Osteoblast (primary cell): ENCODE results near the gene NDUFS8. TPM values are rescaled to one million over a fixed set of nuclear protein-coding genes. Genes with fewer than 3 reads are reported as not detected.

Source experiments
- DNase-seq: peaks from one replicate; pipeline ENCODE4 v3.0.0; 2011; ENCODE audit warnings: low spot score, mixed read lengths; ENCODE audit not compliant: insufficient read length; ENCODE audit errors: missing footprints
- H2AFZ ChIP-seq: 2 replicates; pipeline ENCODE4 v1.6.0; 2011; ENCODE audit warnings: mild to moderate bottlenecking, low read length
- H3K27ac ChIP-seq: 2 replicates; pipeline ENCODE4 v1.5.1; 2011; ENCODE audit warnings: mild to moderate bottlenecking, low read depth, low read length, moderate library complexity
- H3K27me3 ChIP-seq: 2 replicates; pipeline ENCODE4 v1.6.0; 2012; ENCODE audit warnings: mild to moderate bottlenecking, control low read depth, inconsistent platforms, low read length, moderate library complexity; ENCODE audit not compliant: insufficient read depth
- H3K36me3 ChIP-seq: 2 replicates; pipeline ENCODE4 v1.5.1; 2011; ENCODE audit warnings: mild to moderate bottlenecking, low read length, control low read depth, moderate library complexity; ENCODE audit not compliant: insufficient read depth
- H3K4me1 ChIP-seq: 2 replicates; pipeline ENCODE4 v1.5.1; 2011; ENCODE audit warnings: mild to moderate bottlenecking, low read length, control low read depth, moderate library complexity; ENCODE audit not compliant: insufficient read depth
- H3K4me2 ChIP-seq: 2 replicates; pipeline ENCODE4 v1.6.0; 2011; ENCODE audit warnings: mild to moderate bottlenecking, low read length; ENCODE audit not compliant: insufficient read depth
- H3K4me3 ChIP-seq: fragments of 200-600 bp; sonication (generic); 3 replicates; pipeline ENCODE4 v1.5.1; 2012; ENCODE audit warnings: mild to moderate bottlenecking, low read length, inconsistent platforms; ENCODE audit not compliant: insufficient read depth
- H3K79me2 ChIP-seq: 2 replicates; pipeline ENCODE4 v1.6.0; 2012; ENCODE audit warnings: mild to moderate bottlenecking, low read length, control low read depth, inconsistent platforms; ENCODE audit not compliant: insufficient read depth
- H3K9me3 ChIP-seq: 2 replicates; pipeline ENCODE4 v1.5.1; 2011; ENCODE audit warnings: low read depth, low read length, control low read depth
- H4K20me1 ChIP-seq: 2 replicates; pipeline ENCODE4 v1.6.0; 2012; ENCODE audit warnings: mild to moderate bottlenecking, low read length, control low read depth; ENCODE audit not compliant: insufficient read depth
- total RNA-seq: library from RNA; depleted of rRNA; stranded (reverse); fragments of >200 nt; gene quantifications from 2 replicates; pipeline ENCODE4 v1.2.3, GENCODE V29; 2012
- TF ChIP-seq, protein P1 (sequence below): IDR thresholded peaks from 2 replicates; pipeline ENCODE4 v1.5.1; 2011; ENCODE audit warnings: mild to moderate bottlenecking, low read depth, low read length, moderate library complexity; ENCODE audit errors: extremely low read depth

The NDUFS8 gene
- total RNA-seq, 1 donor = 73.1 TPM

DNA sequence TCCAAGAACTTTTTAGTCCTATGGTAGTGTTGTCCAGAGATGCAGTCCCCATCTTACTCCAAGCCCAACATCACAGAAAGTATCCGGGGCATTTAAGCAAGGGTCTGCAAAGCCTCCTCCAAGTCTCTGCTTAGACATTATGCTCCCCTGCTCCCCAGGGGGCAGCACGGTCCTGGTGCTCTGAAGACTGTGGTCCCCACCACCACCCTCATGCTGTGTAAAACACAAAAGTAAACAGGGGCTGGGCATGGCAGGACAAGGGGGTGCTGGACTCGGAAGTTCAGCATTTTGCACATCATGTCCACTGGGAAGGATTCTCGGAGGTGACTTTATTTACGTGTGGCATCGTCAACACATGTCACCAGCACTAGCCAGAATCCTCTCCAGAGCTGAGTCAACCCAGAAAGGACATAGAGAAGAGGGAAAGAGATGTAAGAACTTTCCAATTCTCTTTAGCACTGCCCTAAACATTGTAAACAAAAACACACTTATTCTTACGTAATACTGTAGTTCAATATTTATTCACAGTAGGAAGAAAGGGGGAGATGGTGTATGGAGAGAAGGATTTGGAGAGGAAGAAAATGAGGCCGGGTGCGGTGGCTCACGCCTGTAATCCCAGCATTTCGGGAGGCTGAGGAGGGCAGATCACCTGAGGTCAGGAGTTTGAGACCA is 46.0 kb downstream of the NDUFS8 start:
- DNase-seq = no peak
- TF ChIP-seq, protein P1, sequence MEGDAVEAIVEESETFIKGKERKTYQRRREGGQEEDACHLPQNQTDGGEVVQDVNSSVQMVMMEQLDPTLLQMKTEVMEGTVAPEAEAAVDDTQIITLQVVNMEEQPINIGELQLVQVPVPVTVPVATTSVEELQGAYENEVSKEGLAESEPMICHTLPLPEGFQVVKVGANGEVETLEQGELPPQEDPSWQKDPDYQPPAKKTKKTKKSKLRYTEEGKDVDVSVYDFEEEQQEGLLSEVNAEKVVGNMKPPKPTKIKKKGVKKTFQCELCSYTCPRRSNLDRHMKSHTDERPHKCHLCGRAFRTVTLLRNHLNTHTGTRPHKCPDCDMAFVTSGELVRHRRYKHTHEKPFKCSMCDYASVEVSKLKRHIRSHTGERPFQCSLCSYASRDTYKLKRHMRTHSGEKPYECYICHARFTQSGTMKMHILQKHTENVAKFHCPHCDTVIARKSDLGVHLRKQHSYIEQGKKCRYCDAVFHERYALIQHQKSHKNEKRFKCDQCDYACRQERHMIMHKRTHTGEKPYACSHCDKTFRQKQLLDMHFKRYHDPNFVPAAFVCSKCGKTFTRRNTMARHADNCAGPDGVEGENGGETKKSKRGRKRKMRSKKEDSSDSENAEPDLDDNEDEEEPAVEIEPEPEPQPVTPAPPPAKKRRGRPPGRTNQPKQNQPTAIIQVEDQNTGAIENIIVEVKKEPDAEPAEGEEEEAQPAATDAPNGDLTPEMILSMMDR = no peak
- H3K9me3 ChIP-seq = no peaks in the 10 kb centered on the region
- peaks cover 2% of the 10 kb centered on the region for H4K20me1 ChIP-seq
- no peaks in the 10 kb centered on the region for H3K4me1 ChIP-seq
- H3K36me3 ChIP-seq = peaks cover 4% of the 10 kb centered on the region
- no peak overlapping the region for H3K4me3 ChIP-seq
- no peak overlapping the region for H2AFZ ChIP-seq
- H3K27ac ChIP-seq = no peak overlapping the region
- no peak overlapping the region for H3K4me2 ChIP-seq
- H3K27me3 ChIP-seq = no peaks in the 10 kb centered on the region
- H3K79me2 ChIP-seq = no peaks in the 10 kb centered on the region

- no peak overlapping the region for H3K4me2 ChIP-seq
- no peak overlapping the region for H2AFZ ChIP-seq
- H3K9me3 ChIP-seq = no peaks in the 10 kb centered on the region
- H3K79me2 ChIP-seq = no peaks in the 10 kb centered on the region
- no peaks in the 10 kb centered on the region for H3K27me3 ChIP-seq
- H3K27ac ChIP-seq = no peak overlapping the region
- TF ChIP-seq, protein P1 = no peak
- peaks cover 3% of the 10 kb centered on the region for H4K20me1 ChIP-seq
- no peak overlapping the region for H3K4me3 ChIP-seq
- peaks cover 4% of the 10 kb centered on the region for H3K36me3 ChIP-seq
- H3K4me1 ChIP-seq = no peaks in the 10 kb centered on the region
- no peak for DNase-seq
Observed at GRCh38 chr11:68077617-68078582, 47.4 kb downstream of the NDUFS8 start.

- no peak overlapping the region for H3K4me3 ChIP-seq
- no peaks in the 10 kb centered on the region for H3K4me1 ChIP-seq
- no peak overlapping the region for H3K27ac ChIP-seq
- DNase-seq = no peak
- no peaks in the 10 kb centered on the region for H3K27me3 ChIP-seq
- no peaks in the 10 kb centered on the region for H3K36me3 ChIP-seq
- H3K9me3 ChIP-seq = no peaks in the 10 kb centered on the region
- no peak overlapping the region for H2AFZ ChIP-seq
- peaks cover 3% of the 10 kb centered on the region for H4K20me1 ChIP-seq
- no peak overlapping the region for H3K4me2 ChIP-seq
- TF ChIP-seq, protein P1 = no peak
- no peaks in the 10 kb centered on the region for H3K79me2 ChIP-seq
Observed at GRCh38 chr11:68080860-68081259, 50.4 kb downstream of the NDUFS8 start.

DNA sequence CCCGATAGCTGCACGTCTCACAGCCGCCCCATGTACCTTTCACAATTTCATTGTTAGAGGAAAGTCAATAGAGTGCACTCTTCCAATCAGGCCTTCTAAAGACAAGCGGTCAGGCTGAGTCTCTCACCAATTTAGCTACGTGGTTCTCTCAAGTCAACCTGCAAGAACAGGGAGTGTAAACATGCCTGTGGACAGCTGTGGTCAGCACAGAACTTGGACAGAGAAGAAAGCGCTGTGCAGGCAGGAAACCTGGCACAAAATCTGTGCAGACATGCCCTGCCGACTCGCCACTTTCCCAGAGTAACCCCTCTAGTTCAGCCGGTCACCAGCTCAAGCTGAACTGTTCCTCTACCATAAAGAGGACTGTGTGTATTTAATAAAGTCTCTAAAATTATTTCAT is 51.2 kb downstream of the NDUFS8 start:
- Histone ChIP-seq H3K9me3 (no peaks in the 10 kb centered on the region), H3K36me3 (no peaks in the 10 kb centered on the region), H3K4me1 (no peaks in the 10 kb centered on the region), H2AFZ (no peak overlapping the region), H3K27me3 (no peaks in the 10 kb centered on the region), H3K4me3 (no peak overlapping the region), H3K79me2 (no peaks in the 10 kb centered on the region), H3K4me2 (no peak overlapping the region), H3K27ac (no peak overlapping the region), H4K20me1 (peaks cover 3% of the 10 kb centered on the region)
- DNase-seq = no peak
- TF ChIP-seq, protein P1 = no peak
